Skin of body (tissue), 2 donors: ENCODE results near the gene EIF1B. TPM values are rescaled to one million over a fixed set of nuclear protein-coding genes. Genes with fewer than 3 reads are reported as not detected.
"Not testable (repeated sequence)": the region's sequence is repeated elsewhere in the genome, so short reads cannot be mapped to it uniquely, and the experiment has no call there.

ENCODE experiments used
- DNase-seq: peaks from one replicate; lab custom pipeline; 2025; lab: John Stamatoyannopoulos, UW
- total RNA-seq: library from RNA; depleted of rRNA; stranded (reverse); fragments of >200 nt; gene quantifications from one replicate; pipeline ENCODE4 v1.2.3, GENCODE V29; 2014

EIF1B gene
- total RNA-seq = 26.4 TPM

DNA sequence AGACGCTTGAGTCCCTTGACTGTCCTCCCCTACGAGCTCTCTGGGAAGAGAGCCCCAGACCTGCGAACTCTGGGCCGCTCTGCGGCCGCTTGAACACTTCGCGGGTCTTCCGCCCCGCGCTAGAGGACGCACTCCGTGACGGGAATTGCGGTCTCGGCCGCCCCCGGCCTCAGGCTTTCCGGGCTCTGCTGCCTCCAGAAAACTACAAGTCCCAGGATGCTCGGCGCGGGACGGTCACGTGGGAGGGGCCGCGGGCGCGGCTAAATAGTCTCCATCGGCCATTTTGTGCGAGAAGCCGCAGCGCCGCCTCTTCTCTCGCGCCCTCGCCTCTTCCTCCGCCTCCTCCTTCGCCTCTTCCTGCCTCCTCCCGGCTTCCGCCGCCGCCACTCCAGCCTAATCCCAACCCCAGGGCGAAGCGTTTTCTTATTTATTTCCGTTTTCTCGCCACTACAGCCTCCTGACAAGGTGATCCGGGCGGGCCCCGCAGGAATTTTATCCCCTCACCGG lies at the start of gene EIF1B:
EIF1B (plus strand) TSS at position 290 of the 507 bp plus-strand sequence. CDS start 235 bp downstream, outside the sequence.
- DNase-seq = peak; percentile 98

GRCh38 chr3:40262331-40262730 lies 47.2 kb upstream of the EIF1B start:
- no peak for DNase-seq

DNA sequence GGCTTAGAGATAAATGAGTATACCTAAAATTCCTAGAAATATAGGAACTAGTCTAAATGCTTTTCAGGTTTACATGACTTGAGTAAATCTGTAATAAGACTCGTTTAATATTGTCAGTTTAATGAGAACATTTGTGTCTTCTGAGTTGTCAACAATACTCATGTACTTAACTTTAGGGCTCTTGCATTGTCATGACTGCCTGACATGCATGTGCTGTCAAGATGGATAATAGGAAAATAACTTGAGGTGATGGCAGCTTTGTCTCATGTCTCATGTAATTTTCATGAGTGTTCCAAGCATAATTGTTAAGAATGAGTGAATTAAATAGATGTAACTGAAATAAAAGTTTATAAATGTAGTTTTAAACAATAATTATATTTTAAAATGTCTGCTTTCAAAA lies 45.1 kb upstream of the EIF1B start:
- DNase-seq = no peak

DNA sequence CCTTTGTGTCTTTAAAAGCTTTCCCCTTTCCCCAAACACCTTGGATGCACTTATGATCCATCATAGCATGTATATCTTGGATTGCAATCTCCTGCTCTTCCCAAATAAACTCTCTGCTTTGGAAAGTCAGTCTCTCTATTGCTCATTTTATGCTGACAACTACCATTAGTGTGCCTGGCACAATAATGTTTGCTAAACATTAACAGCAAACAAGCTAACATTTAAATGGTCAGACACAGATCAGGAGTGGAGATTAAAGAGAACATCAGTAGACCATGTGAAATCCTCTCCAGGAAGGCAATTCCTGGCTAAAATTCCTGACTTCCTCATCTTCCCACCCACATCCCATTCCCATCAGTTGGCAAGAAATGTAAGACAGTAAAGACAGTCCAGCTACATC lies 44.3 kb upstream of the EIF1B start:
- DNase-seq = no peak

DNA sequence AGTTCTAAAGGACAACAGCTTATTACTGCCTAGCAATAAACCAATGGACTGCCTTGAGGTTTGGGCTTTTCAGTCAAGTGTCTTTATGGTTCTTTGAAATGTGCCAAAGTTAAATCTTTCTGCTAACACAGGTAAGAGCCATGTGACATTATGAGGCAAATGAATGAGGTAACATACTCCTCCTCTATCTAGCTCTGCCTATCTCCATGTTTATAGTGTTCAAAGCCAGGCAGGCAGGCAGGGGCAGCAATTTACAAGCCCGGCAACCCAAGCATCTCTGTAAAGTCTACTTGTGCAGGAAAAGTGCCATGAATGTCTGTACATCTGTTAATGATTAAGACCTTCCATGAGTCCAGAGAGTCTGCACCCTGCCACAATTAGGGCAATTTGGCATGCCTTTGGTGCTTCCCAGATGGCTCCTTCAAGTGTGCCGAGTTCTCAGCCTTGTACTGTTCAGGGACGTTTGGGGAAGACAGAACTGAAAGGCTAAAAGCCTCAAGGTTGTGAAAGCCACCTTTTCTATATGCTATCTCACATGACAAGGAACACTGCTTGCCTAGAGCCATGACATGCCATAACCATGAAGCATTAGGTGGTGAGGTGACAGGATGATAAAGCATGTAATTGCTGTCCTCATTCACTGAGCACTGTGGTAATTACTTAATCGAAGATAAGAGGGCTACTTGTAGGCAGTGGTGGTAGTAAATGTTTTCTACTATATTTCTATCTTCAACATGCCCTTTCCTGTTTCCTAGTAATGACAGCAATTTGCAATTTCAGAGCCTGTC lies 41.4 kb upstream of the EIF1B start:
- no peak for DNase-seq

DNA sequence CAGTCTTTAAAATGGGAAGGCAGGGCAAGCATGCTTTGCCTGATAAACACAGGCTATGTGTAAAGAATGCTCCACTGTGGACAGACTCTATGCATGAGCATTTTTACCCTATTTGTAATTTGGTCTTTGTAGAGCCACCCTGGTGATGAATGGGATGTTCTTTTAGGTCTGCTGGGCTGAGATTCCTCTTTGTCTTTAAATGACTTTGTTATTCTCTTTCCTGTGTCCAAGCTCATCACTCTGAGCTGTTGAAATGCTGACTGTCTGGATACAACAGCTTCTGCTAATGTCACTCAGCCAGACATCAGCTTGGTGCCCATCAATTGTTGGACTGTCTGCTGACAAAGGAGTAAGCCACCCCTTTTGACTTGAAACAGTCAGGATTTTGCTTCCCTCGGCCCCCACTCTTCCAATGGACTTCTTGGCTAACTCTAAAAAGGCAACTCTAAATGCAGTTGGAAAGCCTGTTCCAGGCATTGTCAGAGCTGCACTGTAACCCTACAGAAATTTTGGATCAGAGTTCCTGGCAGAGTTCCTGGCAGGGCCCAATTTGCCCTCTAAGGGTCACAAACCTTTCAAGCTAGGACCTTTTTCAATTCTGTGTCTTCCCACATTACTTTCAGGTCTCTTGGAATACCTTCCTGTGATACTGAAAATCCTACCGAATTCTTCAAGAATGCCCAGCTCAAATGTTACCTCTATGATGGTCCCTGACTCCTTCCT lies 40.5 kb upstream of the EIF1B start:
- DNase-seq = no peak

DNA sequence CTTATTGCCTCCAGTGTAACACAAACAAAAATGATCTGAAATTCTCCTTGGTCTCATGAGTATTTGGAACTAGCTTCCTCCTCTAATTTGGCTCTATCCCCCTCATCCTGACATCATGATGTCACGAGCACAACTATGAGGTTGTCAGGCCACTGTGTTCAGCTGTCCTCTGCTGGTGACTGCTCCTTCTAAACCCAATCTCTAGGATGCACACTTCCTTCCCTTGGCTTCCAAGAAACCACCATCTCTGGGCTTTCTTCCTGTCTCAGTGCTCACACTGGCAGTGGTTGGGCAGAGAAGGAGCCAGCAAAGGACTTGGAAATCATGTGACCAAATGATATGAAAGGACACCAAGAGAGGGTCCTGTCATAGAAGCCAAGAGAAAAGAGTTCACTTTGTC lies 30.7 kb upstream of the EIF1B start:
- no peak for DNase-seq

- DNase-seq = no peak
These were observed 27.5 kb upstream of the EIF1B start for GRCh38 chr3:40281995-40282394.

DNA sequence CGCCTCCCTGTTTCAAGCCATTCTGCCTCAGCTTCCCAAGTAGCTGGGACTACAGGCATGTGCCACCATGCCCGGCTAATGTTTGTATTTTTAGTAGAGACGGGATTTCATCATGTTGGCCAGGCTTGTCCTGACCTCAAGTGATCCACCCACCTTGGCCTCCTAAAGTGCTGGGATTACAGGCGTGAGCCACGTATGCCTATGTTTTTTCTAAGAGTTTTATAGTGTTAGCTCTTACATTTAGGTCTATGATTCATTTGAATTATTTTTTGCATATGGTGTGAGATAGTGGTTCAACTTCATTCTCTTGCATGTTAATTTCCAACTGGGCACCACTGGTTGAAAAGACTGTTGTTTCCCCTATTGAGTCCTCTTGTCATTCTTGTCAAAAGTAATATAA lies 26.4 kb upstream of the EIF1B start:
- not testable (repeated sequence) for DNase-seq

DNA sequence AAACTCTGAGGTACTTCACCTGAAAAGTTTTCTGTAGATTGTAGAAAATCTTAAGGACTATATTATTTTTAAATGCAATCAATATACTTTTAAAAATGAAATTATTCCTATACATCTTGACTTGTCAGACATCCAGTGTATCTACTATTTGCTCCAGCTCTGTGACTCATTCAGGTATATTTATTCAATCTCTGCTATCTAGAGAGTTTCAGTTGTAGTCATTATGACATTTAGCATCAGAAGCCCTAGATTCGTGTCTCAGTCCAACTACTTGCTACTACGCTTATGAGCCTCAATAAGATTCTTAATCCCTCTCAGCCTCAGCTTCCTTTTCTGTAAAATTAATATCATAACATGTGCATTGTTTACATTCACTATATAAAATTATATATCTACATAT lies 22.3 kb upstream of the EIF1B start:
- no peak for DNase-seq

DNA sequence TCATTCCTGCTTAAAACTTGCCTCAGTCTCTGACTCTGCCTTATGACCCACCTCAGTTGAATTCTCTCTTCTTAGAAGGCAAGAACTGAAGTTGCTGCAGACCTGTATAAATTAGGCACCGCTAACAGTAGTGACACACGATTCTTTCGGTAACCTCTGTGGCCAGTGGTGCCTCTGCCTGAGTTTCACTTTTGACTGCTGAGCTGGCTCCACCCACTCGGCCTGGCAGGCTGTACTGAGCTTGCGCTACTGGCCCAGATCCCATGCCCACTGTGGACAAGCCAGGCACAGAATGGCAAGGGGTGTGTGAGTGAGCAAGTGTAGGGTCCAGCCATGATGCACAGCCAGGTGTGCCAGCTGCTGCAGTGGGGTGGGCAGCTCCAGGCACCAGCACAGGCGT lies 19.1 kb upstream of the EIF1B start:
- DNase-seq = no peak

- no peak for DNase-seq
These were observed 18.0 kb upstream of the EIF1B start for GRCh38 chr3:40291471-40291870.

DNA sequence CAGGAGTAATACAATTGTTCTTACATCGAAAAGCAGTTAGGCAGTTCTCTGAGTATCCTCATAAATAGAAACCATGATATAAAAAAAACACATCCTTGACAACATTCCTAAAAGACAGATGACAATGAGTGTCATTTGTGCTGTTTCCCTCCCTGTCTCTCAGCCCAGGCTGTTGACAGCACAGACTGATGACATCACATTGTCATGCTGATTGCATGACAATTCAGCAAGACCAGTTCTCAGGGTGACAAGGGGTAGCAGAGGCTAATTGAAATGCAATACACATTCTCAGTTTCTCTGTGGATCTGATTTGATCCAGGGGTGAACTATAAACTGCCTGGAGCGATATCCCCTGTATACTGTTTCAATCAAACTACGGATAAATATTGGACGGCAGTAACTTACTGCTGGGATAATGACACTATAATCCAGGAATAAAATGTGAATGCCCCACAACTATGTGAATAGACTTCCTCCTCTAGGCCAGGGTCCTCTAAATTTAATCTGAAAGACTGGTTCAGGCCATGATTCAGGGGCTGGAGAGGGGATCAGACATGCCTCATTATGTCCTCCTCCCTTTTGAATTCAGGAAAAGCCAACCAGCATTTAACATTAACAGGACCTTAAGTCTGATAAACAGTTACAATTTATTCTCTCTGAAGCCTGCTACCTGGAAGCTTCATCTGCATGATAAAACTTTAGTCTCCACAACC lies 16.7 kb upstream of the EIF1B start:
- DNase-seq = no peak

GRCh38 chr3:40294434-40294833 lies 15.1 kb upstream of the EIF1B start:
- DNase-seq = no peak

DNA sequence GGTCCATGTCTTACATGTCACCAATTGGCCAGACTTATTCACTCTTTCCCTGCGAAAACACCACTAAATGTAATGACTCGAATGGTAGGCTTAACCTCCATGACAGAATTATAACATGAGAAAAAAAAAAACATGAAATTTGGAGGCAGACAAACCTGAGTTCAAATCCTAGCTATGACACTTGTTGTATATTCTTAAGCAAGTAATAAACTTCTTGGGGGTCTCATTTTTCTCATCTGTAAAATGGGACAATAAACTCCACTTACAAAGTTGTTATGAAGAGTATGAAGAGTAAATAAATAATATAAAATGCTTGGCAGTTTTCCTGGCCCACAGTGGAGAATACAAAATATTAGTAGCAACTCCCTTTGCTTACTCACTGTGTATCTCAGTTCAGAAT lies 11.4 kb upstream of the EIF1B start:
- DNase-seq = no peak

DNA sequence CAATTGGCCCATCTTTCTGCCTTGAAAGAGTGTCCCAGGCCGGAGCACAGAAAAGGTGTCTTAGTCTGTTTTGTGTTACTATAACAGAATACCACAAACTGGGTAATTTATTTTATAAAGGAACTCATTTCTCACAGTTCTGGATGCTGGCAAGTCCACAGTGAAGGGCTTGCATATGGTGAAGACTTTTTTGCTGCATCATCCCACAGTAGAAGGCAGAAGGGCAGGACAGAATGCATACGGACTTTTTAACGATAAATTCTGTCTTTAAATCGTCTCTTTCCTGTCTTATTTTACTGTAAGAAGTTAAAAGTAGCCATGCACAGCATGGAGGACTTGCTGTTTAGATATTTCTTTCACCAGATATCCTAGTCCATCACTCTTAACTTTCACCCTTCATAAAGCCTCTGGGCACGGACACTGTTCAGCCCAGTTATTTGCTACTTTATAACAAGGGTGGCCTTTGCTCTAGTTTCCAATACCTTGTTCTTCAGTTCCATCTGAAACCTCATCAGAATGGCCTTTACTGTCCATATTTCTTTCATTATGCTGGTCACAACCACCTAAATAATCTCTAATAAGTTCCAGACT lies 10.3 kb upstream of the EIF1B start:
- DNase-seq = no peak

- DNase-seq = no peak
These were observed 9.7 kb upstream of the EIF1B start for GRCh38 chr3:40299721-40300335.

DNA sequence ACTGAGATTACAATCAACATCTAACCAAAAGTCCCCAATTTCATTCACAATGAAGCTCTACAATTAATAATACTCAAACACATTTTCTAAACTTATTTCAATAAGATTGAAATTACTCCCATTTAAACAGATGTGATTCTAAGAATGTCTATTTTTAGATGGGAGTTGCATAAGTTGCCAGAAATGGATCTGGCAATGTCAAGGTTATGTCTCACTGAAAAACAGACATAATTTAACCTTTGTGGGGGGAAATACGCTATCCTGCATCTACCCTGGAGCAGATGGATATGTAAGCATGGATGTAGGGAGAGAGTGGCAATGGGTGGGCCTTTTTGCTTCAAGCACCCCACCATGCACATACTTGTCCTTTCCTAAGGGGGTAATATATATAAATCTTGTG lies 6.7 kb upstream of the EIF1B start:
- no peak for DNase-seq

DNA sequence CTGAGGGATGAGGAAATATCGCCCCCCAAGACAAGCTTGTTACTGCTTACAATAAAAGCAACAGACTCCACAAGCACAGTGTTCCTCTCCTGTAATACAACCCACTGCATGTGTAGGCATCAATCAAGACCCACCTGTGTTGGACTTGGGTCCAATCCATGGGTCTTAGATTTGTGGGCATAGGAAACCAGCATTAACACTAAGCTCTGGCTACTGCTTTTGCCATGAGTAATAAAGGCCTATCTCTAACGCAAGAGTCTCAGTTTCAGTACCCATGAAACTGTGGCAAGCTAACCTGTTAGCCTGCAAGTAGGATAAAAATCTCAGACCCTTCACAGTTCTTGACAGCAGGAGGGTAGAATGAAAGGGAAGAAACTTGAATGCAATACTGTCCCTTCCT lies 5.2 kb upstream of the EIF1B start:
- no peak for DNase-seq

DNA sequence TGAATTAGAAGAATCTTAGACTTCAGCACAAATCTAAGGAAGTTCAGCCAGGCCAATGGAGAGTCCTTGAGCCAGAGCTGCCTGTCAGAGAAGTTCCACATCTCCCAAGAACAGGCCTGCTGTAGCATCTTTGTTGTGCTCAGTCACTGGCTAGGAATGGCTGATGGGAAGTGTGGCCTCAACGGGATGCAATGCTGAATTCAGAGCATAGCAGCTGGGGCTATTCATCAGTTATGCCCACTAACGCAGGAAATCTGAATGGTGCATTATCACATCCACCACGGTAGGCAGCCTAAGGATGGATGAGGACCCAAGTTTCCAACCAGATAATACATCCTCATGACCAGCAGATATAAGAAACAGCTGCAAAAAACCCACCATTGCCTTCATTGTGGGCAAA lies 3.2 kb upstream of the EIF1B start:
- no peak for DNase-seq

DNA sequence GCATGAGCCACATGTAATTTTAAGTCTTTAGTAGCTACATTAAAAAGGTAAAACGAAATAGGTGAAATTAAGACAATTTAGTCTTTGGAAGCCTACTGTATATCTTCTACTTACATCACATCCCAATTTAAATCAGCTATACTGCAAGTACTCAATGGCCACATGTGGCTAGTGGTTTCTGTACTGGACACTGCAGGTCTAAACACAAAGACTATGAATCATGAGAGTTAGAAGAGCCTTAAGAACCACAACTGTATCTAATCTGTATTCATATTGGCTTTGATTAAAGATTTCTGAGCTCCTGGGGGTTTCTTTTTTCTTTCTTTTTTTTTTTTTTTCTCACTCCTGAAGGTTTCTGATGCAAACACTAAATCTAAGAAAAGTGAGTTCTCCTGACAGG lies 2.3 kb upstream of the EIF1B start:
- DNase-seq = no peak
